Activated T-cell treated with anti-CD3 and anti-CD28 coated beads for 1 hour (primary cell): ENCODE measurements around the gene NR3C2.

Experiments
- DNase-seq: peaks from one replicate; pipeline ENCODE4 v3.0.0-alpha.2; 2020; ENCODE audit warnings: low read depth

The NR3C2 gene

GRCh38 chr4:148073349-148073748 is 368.9 kb downstream of the NR3C2 start:
- no peak for DNase-seq

- no peak for DNase-seq
Measured at GRCh38 chr4:148072789-148073188, 369.4 kb downstream of the NR3C2 start.

GRCh38 chr4:148071009-148071408 is 371.2 kb downstream of the NR3C2 start:
- no peak for DNase-seq

- DNase-seq: no peak
Measured at GRCh38 chr4:148069895-148070178, 372.4 kb downstream of the NR3C2 start.

GRCh38 chr4:148069086-148069894 is 372.9 kb downstream of the NR3C2 start:
- DNase-seq: no peak

GRCh38 chr4:148068065-148068911 is 373.9 kb downstream of the NR3C2 start:
- DNase-seq: no peak

- no peak for DNase-seq
Measured at GRCh38 chr4:148067301-148067916, 374.8 kb downstream of the NR3C2 start.

- DNase-seq: no peak
Measured at GRCh38 chr4:148065075-148065474, 377.1 kb downstream of the NR3C2 start.

- DNase-seq: no peak
Measured at GRCh38 chr4:148064451-148064850, 377.8 kb downstream of the NR3C2 start.

- no peak for DNase-seq
Measured at GRCh38 chr4:148062301-148062950, 379.8 kb downstream of the NR3C2 start.

GRCh38 chr4:148061795-148062194 is 380.4 kb downstream of the NR3C2 start:
- no peak for DNase-seq

- DNase-seq: no peak
Measured at GRCh38 chr4:148061141-148061481, 381.1 kb downstream of the NR3C2 start.

- no peak for DNase-seq
Measured at GRCh38 chr4:148060264-148061140, 381.7 kb downstream of the NR3C2 start.

GRCh38 chr4:148059617-148060180 is 382.5 kb downstream of the NR3C2 start:
- DNase-seq: no peak

GRCh38 chr4:148057984-148058859 is 384.0 kb downstream of the NR3C2 start:
- no peak for DNase-seq

- no peak for DNase-seq
Measured at GRCh38 chr4:148057516-148057915, 384.7 kb downstream of the NR3C2 start.

- peak; percentile 29 for DNase-seq
Measured at GRCh38 chr4:148056879-148057278, 385.3 kb downstream of the NR3C2 start.

- DNase-seq: no peak
Measured at GRCh38 chr4:148055844-148056243, 386.4 kb downstream of the NR3C2 start.

- DNase-seq: no peak
Measured at GRCh38 chr4:148054275-148054674, 387.9 kb downstream of the NR3C2 start.

- no peak for DNase-seq
Measured at GRCh38 chr4:148053298-148054003, 388.8 kb downstream of the NR3C2 start.
